Mononuclear cell (primary cell): Measurements from ENCODE around the gene ADPGK. TPM values are rescaled to one million over a fixed set of nuclear protein-coding genes. Genes with fewer than 3 reads are reported as not detected.

Experiments
- H3K27me3 ChIP-seq: 2 replicates; pipeline ENCODE4 v1.6.0; 2011; ENCODE audit warnings: low read length, control low read depth; ENCODE audit not compliant: insufficient read depth
- H3K4me1 ChIP-seq: 2 replicates; pipeline ENCODE4 v1.5.1; 2011; ENCODE audit warnings: mild to moderate bottlenecking, low read length, control low read depth; ENCODE audit not compliant: insufficient read depth
- H3K4me3 ChIP-seq: 2 replicates; pipeline ENCODE4 v1.5.1; 2011; ENCODE audit warnings: mild to moderate bottlenecking, low read length, moderate library complexity
- H3K9me3 ChIP-seq: 2 replicates; pipeline ENCODE4 v1.5.1; 2011; ENCODE audit warnings: low read depth, mild to moderate bottlenecking, control low read depth, low read length
- total RNA-seq: library from RNA; depleted of rRNA; stranded (reverse); fragments of >200 nt; gene quantifications from one replicate; pipeline ENCODE4 v1.2.3, GENCODE V29; 2012

ADPGK gene
- total RNA-seq, 1 donor, result 110 TPM

DNA sequence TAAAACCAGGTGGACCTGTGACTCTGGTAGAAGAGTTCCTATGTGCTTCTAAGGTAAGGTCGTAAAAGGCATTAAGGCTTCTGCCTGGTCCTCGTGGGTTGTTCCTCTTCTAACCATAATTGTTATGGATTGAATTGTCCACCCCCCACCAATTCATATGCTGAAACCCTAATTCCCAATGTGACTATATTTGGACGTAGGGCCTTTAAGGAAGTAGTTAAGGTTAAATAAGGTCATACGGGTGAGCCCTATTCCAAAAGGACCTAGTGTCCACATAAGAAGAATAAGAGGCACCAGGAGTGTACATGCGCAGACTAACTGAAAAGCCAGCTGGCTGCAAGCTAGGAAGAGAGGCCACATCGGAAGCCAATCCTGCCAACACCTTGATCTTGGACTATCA lies 1.9 kb downstream of the ADPGK start:
- H3K27me3 ChIP-seq, result no peaks in the 10 kb centered on the region
- H3K4me1 ChIP-seq, result peaks cover 58% of the 10 kb centered on the region
- H3K4me3 ChIP-seq, result no peak overlapping the region
- H3K9me3 ChIP-seq, result no peaks in the 10 kb centered on the region

DNA sequence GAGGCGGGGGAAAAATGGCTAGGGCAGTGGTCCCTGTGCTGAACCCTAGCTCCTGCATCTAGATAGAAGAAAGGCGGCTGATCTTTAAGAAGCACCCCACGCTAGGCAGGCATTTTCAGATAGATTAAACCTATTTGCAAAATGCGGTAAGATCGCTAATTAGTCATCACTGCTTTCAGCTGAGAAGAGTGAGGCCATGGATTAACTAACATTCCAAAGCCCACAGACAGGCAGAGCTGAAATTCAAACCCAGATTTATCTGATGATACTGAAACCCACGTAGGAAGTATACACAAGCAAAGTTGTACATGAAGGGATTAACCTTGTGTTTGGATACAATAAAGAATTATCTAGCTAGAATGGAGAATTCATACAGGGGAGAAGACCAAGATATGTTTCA lies 4.8 kb downstream of the ADPGK start:
- Histone ChIP-seq H3K4me1 (peaks cover 55% of the 10 kb centered on the region), H3K4me3 (no peak overlapping the region), H3K27me3 (no peaks in the 10 kb centered on the region), H3K9me3 (no peaks in the 10 kb centered on the region)

DNA sequence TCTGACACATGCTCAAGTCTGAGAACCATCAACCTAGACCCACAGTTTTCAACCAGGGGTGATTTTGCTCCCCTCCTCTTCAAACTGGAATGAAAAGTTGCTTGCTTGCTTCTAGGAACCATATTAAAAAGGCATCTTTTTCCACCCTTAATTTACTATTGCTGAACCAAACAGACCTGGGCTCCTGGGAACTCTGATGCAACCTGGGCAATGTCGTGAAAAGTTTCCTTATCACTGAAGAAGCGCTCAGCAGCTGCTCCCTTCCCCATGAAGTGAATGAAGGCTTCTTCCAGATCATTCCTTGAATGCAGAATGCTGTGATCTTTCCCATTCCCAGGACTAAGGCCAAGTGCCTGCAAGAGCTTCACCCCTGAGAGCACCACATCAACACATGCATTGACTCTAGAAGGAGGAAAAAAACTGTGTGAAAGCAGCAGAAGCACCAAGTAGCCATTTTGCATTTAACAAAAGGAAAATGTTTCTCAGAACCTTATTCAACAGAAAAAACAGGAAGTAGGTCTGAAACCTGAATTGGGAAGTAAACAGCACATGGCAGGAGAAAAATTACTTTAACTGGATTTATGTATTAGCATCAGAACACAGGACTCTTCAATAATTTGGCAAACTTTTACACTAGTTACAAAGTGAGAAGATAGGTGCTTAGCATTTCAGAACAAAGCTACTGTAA lies 8.7 kb downstream of the ADPGK start:
- no peaks in the 10 kb centered on the region for H3K9me3 ChIP-seq
- H3K4me1 ChIP-seq, result peaks cover 28% of the 10 kb centered on the region
- no peaks in the 10 kb centered on the region for H3K27me3 ChIP-seq
- no peak overlapping the region for H3K4me3 ChIP-seq

DNA sequence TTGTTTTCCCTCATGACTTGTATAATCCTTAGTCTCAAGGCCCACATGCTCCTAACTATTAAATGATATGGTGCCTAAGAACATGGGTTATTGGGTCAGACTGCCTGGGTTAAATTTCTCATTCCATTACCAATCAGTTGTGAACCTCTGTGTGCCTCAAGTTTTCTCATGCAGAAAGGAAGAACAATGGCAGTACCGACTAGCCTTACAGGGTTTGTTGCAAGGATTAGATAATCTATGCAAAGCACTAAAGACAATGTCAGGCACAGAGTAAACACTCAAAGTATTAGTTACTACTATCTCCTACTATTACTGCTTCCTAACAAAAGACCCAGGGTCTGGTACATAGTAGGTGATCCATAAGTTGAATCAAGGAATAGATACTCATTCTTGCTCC lies 12.2 kb downstream of the ADPGK start:
- Histone ChIP-seq H3K4me3 (no peak overlapping the region), H3K4me1 (peaks cover 23% of the 10 kb centered on the region), H3K9me3 (peaks cover 16% of the 10 kb centered on the region), H3K27me3 (no peaks in the 10 kb centered on the region)

DNA sequence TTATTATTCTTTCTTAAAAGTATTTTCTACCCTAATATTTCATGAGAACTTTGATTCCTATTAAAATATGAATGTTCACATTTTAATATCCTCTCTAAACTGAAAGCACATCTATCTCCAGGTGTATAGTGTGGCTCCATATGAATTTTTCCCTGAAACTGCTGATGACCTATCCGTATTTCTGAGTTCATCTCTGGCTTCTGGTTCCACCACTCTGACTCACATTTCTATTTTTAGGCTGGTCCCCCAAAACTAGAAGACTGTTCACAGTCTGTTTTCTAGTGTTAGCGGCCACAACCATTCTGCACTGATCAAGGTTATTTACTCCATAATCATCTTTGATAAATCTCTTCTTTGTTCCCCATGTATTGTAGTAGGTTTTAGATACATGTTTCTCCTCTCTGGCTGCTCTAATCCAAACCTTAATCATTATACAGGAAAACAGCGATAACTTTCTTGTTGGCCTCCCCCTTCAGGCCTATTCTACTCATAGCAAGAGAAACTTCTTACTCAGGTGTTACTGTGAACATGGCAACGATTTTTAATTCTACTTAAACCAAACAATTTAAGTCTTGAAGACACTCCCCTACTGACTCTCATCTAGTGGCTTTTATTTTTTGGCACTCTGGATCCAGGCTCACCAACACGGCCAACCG lies 12.8 kb downstream of the ADPGK start:
- Histone ChIP-seq H3K4me3 (no peak overlapping the region), H3K4me1 (peaks cover 18% of the 10 kb centered on the region), H3K9me3 (peaks cover 16% of the 10 kb centered on the region)

GRCh38 chr15:72766780-72767179 lies 16.8 kb downstream of the ADPGK start:
- H3K9me3 ChIP-seq, result peaks cover 16% of the 10 kb centered on the region
- no peaks in the 10 kb centered on the region for H3K27me3 ChIP-seq
- no peak overlapping the region for H3K4me3 ChIP-seq
- no peaks in the 10 kb centered on the region for H3K4me1 ChIP-seq

More for the DNA sequence above, 12.8 kb downstream of the ADPGK start:
- no peaks in the 10 kb centered on the region for H3K27me3 ChIP-seq

GRCh38 chr15:72766025-72766424 lies 17.5 kb downstream of the ADPGK start:
- no peaks in the 10 kb centered on the region for H3K27me3 ChIP-seq
- H3K9me3 ChIP-seq, result peaks cover 16% of the 10 kb centered on the region
- no peak overlapping the region for H3K4me3 ChIP-seq
- no peaks in the 10 kb centered on the region for H3K4me1 ChIP-seq

- H3K4me3 ChIP-seq, result no peak overlapping the region
- no peaks in the 10 kb centered on the region for H3K4me1 ChIP-seq
- no peaks in the 10 kb centered on the region for H3K27me3 ChIP-seq
- peaks cover 16% of the 10 kb centered on the region for H3K9me3 ChIP-seq
Measured at GRCh38 chr15:72764656-72765055, 18.9 kb downstream of the ADPGK start.

GRCh38 chr15:72760590-72761260 lies 22.8 kb downstream of the ADPGK start:
- no peak overlapping the region for H3K4me3 ChIP-seq
- no peaks in the 10 kb centered on the region for H3K27me3 ChIP-seq
- H3K9me3 ChIP-seq, result no peaks in the 10 kb centered on the region
- H3K4me1 ChIP-seq, result no peaks in the 10 kb centered on the region

- H3K27me3 ChIP-seq, result no peaks in the 10 kb centered on the region
- H3K4me3 ChIP-seq, result no peak overlapping the region
- H3K4me1 ChIP-seq, result peaks cover 7% of the 10 kb centered on the region
- no peaks in the 10 kb centered on the region for H3K9me3 ChIP-seq
Measured at GRCh38 chr15:72758182-72758581, 25.4 kb downstream of the ADPGK start.

DNA sequence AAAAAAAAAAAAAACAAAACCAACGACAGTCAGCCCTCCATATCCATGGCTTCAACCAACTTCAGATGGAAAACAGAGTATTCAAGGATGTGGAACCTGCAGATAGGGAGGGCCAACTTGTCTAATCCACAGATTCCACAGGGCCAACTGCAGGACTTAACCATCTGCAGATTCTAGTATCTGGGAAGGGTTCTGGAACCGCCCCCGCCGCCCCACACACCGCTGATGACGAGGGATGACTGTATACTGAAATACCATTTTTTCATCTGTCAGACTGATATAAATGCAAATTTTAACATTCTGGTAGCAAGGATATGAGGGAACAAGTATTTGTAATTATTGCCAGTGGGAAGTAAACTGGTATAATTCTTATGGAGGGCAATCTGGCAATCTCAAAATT lies 29.5 kb downstream of the ADPGK start:
- peaks cover 26% of the 10 kb centered on the region for H3K4me1 ChIP-seq
- no peaks in the 10 kb centered on the region for H3K9me3 ChIP-seq
- H3K4me3 ChIP-seq, result no peak overlapping the region
- no peaks in the 10 kb centered on the region for H3K27me3 ChIP-seq

DNA sequence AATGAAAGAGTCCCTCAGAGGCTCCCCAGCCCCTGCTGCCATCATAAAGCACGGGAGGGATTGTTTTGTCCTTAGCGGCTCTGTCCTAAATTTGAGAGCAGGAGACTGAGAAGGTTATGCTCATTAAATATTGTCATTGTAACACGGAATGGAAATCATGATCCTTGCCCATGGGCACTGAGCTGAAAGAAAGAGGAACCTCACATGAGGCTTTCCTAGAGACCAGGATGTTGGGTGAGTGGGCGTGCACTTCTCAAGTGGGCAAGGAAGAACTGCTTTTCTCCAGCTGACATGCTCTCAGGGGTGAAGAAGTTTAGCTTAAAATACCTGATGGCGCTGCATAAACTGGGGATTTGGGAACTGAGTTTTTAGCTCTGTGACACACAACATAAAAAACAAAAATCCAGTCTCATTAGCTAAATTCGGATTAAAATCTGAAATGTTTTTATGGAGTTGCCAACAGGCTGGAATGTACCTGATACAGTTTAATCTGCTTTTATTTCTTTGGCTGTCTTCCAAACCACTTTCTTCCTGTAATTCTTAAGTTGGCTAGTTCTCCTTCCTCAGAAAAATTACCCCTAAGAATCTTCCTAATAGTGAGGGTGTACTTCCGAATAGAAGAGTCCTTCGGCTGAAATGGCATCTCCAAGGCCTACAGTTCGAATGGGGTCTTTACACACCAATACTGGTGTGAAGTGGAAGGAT lies 31.7 kb downstream of the ADPGK start:
- Histone ChIP-seq H3K4me1 (peaks cover 26% of the 10 kb centered on the region), H3K9me3 (no peaks in the 10 kb centered on the region), H3K4me3 (no peak overlapping the region), H3K27me3 (no peaks in the 10 kb centered on the region)

GRCh38 chr15:72749700-72750099 lies 33.9 kb downstream of the ADPGK start:
- no peak overlapping the region for H3K4me3 ChIP-seq
- peaks cover 26% of the 10 kb centered on the region for H3K4me1 ChIP-seq
- H3K27me3 ChIP-seq, result no peaks in the 10 kb centered on the region
- no peaks in the 10 kb centered on the region for H3K9me3 ChIP-seq

GRCh38 chr15:72740219-72740618 lies 43.3 kb downstream of the ADPGK start:
- Histone ChIP-seq H3K27me3 (no peaks in the 10 kb centered on the region), H3K9me3 (no peaks in the 10 kb centered on the region), H3K4me3 (no peak overlapping the region), H3K4me1 (peaks cover 19% of the 10 kb centered on the region)

GRCh38 chr15:72737723-72738122 lies 45.8 kb downstream of the ADPGK start:
- no peaks in the 10 kb centered on the region for H3K27me3 ChIP-seq
- H3K9me3 ChIP-seq, result no peaks in the 10 kb centered on the region
- H3K4me1 ChIP-seq, result peaks cover 19% of the 10 kb centered on the region
- no peak overlapping the region for H3K4me3 ChIP-seq
